Stimulated activated CD4-positive, alpha-beta T cell treated with anti-CD3 and anti-CD28 coated beads, TNF-alpha, amount 100 ng/mL, for 4 hours (primary cell): ENCODE measurements around the gene RABGAP1L.
"Not testable (repeated sequence)": the region's sequence is repeated elsewhere in the genome, so short reads cannot be mapped to it uniquely, and the experiment has no call there.

Experiments
- DNase-seq, 3 experiments: peaks; one replicate each; pipeline ENCODE4 v3.0.0-alpha.2; 2020; ENCODE audit warnings: low read depth in 3 of 3

Gene RABGAP1L

DNA sequence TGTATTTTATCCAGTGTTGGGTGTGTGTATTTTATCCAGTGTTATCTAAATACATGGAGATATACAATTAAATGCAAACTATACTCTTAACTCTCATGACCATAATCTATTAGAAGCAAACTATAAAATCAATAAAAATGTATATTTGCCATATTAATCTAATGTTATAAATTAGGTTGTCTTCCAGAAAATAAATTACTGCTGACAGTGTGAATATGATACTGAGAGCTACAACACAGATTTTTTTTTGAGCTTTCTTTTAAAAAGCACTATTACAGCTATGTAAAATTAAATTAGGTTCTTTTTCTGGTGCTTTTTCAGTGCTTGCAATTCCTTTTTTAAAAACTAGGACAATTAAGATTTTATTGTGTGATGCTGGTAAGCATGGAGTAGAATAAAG lies 269.4 kb downstream of the RABGAP1L start:
- DNase-seq, result no peak

- no peak for DNase-seq
These were observed 274.1 kb downstream of the RABGAP1L start for GRCh38 chr1:174433451-174433850.

DNA sequence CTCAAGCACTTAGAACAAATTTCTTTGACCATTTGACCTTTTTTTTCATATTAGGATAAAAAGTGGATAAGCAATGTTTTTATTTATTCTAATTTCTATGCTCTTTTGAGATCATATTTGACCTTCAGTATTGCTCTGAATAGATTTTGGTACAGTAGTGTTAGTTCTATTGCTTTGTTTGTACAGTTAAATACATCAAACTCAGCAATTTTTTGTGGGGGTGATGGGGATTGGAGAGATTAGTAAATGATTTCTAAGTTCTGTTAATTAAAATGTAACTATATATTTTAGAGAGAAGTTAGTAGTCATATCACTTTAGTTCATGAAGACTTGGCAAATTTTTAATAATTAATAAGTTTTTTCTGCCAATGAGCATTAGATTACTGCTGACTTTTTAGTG lies 286.0 kb downstream of the RABGAP1L start:
- no peak for DNase-seq

DNA sequence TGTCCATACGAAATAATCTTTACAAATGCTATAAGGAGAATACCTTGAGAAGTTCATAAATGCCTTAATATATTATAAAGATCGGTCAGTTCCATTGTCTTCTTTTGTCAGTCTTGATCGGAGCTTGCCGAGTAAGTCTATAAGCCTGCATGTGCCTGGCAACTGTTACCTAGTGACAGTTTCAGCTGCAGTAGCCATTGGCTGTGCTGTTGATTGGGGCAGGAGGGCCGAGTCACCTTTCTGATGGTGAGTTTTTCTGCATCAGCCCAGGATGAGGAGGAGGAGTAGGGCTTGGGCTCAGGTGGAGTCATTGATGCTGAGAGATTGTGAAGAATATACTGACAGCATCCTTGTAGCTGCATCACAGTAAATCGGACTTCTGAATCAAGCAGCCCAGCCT lies 286.5 kb downstream of the RABGAP1L start:
- DNase-seq, result no peak

- no peak for DNase-seq
These were observed 288.7 kb downstream of the RABGAP1L start, which contains the start of gene GPR52 for GRCh38 chr1:174447866-174448530. GPR52 (plus strand) TSS chr1:174447964; CDS start chr1:174448112, 148 bp downstream.

DNA sequence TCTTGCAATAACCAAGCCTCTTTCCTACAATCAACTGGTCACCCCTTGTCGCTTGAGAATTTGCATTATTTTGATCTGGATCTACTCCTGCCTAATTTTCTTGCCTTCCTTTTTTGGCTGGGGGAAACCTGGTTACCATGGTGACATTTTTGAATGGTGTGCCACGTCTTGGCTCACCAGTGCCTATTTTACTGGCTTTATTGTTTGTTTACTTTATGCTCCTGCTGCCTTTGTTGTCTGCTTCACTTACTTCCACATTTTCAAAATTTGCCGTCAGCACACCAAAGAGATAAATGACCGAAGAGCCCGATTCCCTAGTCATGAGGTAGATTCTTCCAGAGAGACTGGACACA lies 289.2 kb downstream of the RABGAP1L start:
- no peak for DNase-seq

- no peak for DNase-seq
These were observed 289.7 kb downstream of the RABGAP1L start for GRCh38 chr1:174448974-174449373.

GRCh38 chr1:174451408-174451807 lies 292.1 kb downstream of the RABGAP1L start:
- no peak for DNase-seq

GRCh38 chr1:174465855-174466254 lies 306.5 kb downstream of the RABGAP1L start:
- no peak for DNase-seq

DNA sequence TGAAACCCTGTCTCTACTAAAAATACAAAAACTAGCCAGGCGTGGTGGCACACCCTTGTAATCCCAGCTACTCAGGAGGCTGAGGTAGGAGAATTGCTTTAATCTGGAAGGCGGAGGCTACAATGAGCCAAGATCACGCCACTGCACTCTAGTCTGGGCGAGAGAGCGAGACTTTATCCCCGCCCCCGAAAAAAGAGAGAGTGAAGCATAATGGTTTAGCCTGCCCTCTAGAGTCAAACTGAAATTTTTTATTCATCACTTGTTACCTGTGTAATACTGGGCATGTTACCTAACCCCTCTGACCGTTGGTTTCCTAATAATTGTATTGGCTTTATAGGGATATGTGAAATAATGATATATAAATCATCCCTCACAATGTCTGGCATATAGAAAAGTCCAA lies 307.3 kb downstream of the RABGAP1L start:
- no peak for DNase-seq

DNA sequence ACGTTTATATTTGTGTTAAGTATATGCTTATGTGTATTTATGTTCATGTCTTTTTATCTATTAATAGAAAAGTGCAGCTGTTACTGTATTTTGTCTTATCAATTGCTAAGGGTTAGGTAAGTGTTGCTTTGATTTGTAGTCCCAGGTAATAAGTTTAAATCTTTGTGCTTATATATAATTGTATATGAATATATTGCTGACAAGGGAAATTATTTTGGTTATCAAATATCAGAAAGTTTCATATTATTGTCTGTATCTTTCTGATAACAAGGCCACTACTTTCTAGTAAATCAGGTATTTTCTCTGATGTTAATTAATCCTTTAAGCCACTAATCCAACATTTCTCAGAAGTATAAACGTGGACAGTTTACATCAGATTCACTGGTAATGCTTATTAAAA lies 309.7 kb downstream of the RABGAP1L start:
- no peak for DNase-seq

- no peak for DNase-seq
These were observed 310.4 kb downstream of the RABGAP1L start for GRCh38 chr1:174469687-174470086.

GRCh38 chr1:174479281-174479680 lies 320.0 kb downstream of the RABGAP1L start:
- DNase-seq, result no peak

GRCh38 chr1:174480324-174480723 lies 321.0 kb downstream of the RABGAP1L start:
- DNase-seq, result no peak

DNA sequence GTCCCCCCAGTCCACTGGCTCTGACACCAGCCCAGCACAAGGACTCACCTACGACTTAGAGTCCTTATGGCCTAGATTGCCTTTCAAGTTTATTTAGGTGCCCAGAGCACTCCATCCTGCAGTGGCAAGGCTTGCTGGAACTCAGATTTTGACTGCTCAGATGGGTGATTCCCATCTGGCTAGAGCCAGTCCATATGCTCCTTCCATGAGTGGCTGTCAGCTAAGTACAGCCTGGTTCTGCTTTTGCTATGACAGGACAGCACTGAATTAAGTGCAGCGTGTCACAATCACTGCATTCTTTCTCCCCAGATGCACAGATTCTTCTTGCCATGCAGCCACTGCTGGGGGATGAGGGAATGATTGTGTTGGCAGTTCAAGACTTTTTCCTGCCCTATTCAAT lies 332.3 kb downstream of the RABGAP1L start:
- no peak for DNase-seq

DNA sequence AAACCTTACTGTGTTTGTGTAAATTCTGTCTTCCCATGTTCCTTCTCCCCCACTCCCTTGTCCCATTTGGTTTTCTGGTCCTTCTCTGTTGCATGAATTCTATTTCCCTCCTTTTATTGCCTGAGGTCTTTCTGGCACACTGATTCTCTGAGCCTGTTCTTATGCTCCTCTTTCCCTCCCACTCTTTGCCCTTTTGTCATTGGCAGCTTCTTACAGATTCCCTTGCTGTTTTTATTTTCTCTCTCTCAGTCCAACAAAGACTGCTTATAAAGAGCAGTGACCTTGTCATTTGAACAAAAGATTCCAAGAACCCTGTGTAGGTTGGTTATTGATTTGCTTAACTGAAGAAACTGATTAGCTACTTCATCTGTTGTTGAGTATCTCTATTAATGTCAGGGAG lies 338.2 kb downstream of the RABGAP1L start:
- DNase-seq, result no peak

GRCh38 chr1:174516755-174517154 lies 357.4 kb downstream of the RABGAP1L start:
- not testable (repeated sequence) for DNase-seq

DNA sequence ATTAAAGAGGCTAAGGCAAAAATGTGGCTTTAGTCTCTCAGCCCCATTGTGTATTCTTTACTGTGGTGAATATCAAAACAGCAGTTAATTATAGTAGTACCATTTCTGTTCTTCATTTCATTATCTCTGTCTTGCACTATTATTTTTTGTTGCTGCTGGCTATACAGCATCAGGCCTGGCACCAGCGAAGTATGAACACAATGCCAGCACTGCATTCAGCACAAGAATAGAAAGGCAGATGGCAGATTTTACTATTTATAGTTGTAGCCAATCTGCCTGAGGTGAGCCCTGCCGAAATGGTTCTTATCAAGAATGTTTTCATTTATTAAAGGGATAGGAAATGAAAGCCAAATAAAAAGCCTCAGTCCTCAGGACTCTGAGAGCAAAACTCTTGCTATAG lies 360.5 kb downstream of the RABGAP1L start:
- DNase-seq, result no peak

GRCh38 chr1:174531751-174532150 lies 372.4 kb downstream of the RABGAP1L start:
- no peak for DNase-seq

DNA sequence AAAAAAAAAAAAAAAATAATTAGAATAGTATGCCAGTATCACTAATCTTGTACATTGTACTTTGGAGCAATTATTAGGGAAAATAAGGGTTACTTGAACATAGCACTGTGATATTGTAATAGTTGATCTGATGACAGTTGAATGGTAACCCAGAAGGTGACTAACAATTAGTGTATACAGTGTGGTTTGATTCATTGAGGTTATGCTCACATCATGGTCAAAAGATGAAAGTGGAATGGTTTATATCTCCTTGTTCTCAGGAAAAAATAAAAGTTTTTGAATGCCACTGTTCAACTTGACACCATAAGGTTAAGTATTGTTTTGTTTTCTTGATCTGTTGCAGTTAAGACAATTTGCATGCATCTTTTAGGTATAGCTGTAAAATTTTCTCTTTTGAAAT lies 375.5 kb downstream of the RABGAP1L start:
- DNase-seq, result no peak

DNA sequence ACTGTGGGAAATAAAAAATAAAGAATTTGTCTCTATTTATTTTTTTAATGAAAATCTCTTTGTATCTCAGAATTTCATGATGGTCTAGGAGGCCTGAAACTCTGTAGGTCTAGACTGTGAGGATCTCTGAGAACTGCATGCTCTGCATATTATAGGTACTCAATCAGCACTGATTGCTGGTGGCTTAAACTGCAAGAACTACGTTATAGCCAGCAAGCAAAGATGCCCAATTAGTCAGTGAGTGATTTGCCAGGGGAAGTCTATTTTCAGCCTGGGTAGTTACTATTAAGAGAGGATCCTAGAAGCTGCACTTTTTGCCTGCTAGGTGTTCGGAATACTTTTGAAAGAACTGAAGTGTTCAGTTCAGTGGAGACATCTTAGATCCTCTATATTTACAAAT lies 375.9 kb downstream of the RABGAP1L start:
- no peak for DNase-seq

GRCh38 chr1:174543421-174543820 lies 384.1 kb downstream of the RABGAP1L start:
- DNase-seq, result not testable (repeated sequence)

DNA sequence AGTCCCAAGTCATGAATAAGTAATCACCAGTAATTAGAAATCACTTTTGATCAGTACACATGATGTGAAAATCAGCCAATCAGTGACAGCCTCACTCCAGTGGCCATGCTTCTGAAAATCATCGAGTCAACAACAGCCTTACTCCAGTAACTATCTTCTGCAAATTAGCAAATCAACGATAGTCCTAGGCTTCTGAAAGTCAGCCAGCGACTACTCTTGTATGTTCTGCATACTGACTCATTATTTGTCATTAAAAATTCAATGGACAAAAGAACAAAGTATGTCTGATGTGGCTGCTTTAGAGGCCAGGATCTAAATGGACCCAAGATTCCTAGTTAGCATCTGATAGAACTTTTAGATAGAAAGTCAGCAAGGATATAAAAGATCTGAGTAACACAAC lies 391.0 kb downstream of the RABGAP1L start:
- no peak for DNase-seq

- no peak for DNase-seq
These were observed 397.1 kb downstream of the RABGAP1L start for GRCh38 chr1:174556392-174556791.
